Stimulated activated CD8-positive, alpha-beta memory T cell treated with anti-CD3 and anti-CD28 coated beads, Interleukin-4, amount 100 ng/mL, for 1 hour (primary cell): ENCODE data around the gene TNRC6C.

Source experiments
- DNase-seq, 2 donors: peaks; one replicate each; pipeline ENCODE4 v3.0.0-alpha.2; 2020; ENCODE audit warnings: low read depth in 2 of 2, low spot score in 1 of 2

Gene TNRC6C, protein sequence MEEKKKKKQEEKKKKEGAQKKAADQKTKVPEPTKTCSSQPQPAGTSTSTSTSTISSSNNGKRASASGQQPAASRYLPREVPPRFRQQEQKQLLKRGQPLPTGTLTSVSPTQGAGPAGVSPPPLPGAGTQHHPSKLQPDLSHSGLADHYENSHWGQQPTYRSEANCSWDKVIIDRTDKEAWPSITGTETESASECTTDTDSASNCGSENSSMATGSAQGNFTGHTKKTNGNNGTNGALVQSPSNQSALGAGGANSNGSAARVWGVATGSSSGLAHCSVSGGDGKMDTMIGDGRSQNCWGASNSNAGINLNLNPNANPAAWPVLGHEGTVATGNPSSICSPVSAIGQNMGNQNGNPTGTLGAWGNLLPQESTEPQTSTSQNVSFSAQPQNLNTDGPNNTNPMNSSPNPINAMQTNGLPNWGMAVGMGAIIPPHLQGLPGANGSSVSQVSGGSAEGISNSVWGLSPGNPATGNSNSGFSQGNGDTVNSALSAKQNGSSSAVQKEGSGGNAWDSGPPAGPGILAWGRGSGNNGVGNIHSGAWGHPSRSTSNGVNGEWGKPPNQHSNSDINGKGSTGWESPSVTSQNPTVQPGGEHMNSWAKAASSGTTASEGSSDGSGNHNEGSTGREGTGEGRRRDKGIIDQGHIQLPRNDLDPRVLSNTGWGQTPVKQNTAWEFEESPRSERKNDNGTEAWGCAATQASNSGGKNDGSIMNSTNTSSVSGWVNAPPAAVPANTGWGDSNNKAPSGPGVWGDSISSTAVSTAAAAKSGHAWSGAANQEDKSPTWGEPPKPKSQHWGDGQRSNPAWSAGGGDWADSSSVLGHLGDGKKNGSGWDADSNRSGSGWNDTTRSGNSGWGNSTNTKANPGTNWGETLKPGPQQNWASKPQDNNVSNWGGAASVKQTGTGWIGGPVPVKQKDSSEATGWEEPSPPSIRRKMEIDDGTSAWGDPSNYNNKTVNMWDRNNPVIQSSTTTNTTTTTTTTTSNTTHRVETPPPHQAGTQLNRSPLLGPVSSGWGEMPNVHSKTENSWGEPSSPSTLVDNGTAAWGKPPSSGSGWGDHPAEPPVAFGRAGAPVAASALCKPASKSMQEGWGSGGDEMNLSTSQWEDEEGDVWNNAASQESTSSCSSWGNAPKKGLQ (N-terminal part only)

DNA sequence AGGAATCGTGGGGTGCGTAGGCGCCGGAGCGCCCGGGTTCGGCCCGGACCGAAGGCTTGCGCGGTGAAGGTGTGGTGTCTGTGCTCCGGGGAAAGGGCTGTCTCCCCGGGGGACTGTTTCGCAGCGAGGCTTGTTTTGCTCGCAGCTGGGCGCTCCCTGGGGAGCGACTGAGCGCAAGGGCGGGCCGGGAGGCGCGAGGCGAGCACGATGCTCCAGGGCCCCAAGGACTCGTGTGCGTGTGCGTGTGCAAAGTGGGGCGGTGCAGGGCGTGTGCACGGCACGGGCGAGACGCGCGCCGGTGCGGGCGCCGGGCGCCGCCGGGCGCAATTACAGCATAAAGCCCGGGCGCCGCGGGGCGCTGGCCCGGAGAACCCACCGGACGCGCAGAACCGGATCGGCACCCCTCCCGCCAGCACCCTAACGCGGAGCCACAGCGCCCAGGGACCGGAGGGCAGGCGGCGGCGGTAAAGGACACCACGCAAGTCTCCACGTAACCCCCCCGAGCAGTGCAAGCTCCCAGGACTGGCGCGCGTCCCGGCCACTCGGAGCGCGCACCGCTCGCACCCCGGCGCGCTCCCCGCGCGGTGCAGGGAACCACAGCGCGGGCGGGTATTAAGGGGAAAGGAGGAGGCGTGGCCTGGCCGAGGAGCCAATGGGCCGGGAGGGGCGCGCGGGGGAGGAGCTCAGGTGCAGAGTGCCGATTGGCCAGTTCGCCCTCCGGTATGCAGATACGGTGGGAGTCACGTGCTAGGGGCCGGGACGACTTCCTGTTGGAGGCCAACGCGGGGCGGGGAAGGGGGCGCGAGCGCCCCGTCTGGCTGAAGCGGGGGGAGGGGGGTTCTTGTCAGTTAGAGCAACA lies at the start of gene TNRC6C:
TNRC6C (plus strand) TSS at position 847 of the 859 bp plus-strand sequence. CDS start 45,504 bp downstream, outside the sequence.
- peak; percentile 99 to 100 for DNase-seq

DNA sequence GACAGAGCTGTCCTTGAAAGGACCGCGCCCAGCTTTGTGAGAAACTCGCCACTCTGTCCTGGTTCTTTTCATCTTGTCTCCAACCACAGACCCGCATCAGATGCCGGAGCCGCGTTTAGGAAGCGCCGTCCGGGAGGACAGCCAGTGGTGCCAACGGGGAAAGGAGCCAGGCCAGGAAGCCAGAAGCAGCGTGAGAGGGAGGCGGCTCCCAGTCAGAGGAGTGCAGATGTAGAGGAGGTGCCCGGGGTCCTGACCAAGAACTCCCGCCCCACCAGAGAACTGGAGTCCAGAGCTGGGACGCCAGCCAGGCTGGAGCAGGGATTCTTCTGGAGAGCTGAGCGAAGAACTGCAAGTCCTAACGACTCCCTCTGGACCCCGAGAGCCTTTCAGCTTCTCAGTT lies 49.3 kb upstream of the TNRC6C start:
- no peak for DNase-seq

DNA sequence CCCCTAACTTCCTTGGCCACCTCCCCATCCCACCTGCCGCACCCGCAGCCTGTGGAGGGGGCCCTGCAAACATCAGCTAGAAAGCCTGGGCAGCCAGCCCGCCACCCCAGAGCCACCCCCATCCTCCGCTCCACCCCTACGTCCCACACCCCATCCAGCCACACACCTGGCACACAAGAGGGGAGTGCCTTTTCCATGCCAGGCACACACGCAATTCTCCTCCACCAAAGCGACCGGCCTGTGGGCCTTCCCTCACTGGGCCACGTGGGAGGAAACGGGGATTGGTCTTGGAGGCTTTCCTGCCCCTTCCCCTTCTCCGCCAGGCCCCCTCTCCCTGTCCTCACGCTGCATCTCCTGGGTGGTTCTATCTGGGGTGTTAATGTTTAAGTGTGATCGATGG lies 48.7 kb upstream of the TNRC6C start:
- no peak for DNase-seq

DNA sequence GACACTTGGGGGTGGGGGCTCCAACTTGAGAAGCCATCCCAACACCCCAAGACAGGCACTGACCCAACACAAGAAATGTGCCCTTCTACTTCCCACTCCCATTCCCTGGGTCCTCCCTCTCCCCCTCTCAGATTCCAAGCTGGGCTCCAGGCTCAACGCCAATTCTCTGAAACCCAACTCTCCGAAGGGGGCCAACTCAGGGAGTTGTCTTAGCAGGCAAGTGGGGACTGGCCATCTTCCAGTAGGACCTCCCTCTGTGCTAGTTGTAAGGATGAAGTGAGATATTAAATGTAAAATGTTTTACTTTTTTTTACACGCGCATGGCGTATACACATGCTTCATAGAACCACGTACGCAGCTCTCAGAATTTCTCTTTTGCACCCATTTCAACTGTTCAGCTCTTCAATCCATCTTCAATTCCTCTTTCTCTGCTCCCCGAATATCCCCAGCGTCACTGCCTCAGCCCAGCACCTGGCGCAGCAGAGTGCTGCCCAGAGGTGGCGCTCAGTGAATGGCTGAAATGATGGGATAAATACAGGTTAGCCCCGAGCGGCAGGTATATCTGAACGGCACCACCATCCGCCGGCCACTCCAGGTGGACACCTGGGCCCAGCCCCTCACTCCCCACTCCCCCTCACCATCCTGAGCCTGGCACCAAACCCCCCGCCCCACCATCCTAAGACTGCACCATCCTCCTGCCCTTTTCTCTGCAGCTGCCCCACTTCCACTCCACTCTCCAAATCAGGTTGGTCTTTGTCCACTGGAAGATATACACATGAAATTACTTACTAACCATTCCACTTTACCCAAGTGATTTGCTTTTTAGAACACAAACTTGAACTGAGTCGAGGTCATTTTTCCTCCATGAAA lies 43.9 kb upstream of the TNRC6C start:
- no peak for DNase-seq

DNA sequence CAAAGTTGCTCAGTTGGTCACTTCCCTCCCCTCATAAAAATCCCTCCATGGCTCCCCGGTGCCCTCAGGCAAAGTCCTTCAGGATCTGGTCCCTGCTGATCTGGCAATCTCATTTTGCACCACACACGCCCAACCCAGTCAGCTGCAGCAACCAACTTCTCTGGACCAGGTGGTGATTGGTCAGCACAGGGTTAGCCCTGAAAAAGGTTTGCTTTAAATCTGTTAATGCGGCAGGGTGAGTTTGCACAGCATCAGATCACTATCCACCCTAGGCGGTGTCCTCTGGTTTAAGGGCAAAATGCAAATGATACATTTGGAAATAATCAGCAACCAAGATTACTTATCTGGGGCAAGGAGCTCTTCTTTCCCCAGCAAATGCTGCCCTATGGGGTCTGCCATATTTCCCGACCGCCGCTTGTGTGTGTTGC lies 42.9 kb upstream of the TNRC6C start:
- no peak for DNase-seq

DNA sequence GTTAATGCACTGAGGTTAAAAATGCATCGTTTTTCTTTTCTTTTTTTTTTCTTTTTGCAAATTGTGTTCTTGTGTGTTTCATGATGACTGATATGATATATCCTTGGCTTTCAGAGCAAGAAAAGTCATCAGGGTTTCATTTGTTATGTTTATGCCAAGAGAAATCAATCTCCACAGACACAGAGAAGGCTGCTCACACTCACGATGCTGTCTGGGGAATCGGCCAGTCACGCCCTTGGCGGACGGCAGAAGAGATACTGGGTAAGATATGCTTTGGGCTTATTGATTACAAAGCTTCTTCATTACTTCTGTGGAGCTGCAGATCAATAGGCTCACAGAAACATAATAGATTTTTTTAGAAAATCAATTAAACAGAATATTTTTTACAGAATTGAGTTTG lies 42.2 kb upstream of the TNRC6C start:
- DNase-seq: no peak

DNA sequence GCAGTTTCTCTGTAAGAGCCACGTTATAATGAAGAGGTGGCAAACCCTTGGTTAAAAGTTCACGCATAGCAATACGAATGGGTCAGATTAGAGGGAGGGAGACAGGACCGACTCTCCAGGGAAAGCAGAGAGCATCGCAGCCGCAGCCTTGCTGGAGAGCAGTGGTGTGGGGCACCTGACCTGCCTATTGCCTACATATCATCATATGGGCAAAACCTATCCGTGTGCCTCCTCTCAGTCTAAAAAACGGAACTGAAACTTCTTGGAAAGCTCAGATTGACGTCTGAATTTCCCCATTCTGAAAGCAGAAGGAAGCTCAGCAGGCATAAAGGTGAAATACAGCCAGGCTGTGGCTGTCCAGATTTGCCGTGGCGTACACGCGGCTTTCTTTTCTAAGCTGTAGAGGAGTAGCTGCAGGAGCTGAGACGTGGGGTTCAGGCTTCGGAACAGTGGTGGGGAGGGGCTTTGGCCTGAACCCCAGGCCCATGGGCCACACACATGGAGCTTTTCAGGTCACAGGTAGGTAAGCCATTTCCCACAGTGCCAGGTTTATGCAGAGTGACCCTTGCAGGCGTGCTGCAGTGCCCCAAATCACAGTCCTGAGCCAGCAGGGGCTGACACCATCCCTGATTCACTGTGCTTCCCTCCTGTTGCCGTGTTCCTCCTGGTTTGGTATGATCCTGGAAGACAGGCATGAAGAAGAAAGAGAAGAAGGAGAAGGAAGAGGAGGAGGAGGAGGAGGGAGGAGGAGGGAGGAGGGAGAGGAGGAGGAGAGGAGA lies 41.6 kb upstream of the TNRC6C start:
- DNase-seq: no peak

DNA sequence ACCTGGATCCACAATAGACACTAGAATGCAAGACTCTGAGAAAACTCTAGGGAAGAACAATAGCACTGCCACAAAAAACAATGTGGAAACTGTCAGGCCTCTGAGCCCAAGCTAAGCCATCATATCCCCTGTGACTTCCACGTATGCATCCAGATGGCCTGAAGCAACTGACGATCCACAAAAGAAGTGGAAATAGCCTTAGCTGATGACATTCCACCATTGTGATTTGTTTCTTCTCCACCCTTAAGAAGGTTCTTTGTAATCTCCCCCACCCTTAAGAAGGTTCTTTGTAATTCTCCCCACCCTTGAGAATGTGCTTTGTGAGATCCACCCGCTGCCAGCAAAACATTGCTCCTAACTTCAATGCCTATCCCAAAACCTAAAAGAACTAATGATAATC lies 39.2 kb upstream of the TNRC6C start:
- no peak for DNase-seq

DNA sequence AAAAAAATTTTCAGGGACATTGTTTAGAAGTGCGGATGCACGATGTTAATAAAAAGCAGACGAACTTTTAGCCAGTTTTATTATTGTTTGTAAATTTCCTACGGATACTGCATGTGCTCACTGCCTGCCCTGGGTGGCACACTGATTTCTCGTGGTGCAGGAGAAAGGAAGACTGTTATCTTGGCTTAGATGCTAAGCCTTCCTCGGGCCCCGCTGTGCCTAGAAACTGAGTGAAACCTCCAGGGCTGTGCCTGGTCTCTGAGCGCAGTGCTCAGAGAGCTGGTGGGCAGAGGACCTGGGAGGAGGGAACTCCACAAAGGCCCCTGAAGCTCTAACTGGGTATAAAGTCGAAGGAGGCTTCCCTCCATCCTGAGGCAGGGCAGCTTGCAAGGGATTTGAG lies 35.4 kb upstream of the TNRC6C start:
- DNase-seq: no peak

DNA sequence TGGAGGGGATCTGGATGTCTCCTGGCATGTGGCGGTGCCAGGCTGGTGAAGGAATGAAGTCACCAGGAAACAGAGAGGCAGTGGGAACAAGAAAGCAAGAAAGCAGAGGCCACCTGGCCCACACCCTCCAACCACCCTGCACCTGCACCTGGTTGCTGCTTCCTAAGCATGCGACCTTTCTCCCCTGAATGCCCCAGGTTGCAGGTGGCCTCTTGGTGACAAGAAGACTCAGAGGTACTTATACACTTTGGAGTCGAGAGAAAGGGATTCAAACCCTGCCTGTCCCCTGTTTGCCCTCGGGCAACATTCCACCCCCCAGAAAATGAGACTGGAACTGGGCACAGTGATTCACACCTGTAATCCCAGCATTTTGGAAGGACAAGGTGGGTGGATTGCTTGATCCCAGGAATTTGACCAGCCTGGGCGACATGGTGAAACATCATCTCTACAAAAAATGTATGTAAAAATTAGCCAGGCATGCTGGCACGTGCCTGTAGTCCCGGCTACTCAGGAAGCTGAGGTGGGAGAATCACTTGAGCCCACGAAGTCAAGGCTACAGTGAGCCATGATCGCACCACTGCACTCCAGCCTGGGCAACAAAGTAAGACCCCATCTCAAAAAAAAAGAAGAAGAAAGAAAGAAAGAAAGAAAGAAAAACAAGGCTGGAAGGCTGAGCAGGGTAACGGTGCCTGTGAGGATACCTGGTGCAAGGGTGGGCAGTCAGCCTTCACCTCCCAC lies 34.6 kb upstream of the TNRC6C start:
- DNase-seq: no peak

DNA sequence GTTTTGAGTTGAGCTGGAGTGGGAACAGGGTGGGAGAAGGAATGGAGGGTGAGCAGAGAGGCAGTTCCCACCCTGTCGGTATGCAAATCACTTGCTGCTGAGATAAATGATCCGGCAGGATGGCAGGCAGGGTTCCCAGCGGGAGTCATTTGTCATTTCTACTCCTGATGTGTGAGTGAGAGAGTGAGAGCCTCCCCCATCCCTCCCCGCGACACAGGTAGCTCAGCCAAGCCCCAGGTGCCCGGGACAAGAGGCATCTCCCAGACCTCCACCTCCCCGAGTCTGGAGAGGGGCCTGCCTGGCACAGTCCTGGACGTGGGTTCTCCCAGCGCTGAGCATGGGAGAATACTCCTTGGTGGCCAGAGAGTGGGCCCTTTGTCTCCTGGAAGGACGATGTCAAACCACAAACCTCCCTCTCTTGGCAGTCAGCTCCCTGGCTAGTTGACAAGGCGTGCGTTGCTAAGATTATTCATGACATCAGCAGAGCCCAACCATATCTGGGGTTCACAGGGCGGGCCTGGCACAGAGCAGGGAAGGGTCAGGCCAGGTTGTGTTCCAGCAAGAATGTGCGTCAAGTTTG lies 33.7 kb upstream of the TNRC6C start:
- DNase-seq: no peak

DNA sequence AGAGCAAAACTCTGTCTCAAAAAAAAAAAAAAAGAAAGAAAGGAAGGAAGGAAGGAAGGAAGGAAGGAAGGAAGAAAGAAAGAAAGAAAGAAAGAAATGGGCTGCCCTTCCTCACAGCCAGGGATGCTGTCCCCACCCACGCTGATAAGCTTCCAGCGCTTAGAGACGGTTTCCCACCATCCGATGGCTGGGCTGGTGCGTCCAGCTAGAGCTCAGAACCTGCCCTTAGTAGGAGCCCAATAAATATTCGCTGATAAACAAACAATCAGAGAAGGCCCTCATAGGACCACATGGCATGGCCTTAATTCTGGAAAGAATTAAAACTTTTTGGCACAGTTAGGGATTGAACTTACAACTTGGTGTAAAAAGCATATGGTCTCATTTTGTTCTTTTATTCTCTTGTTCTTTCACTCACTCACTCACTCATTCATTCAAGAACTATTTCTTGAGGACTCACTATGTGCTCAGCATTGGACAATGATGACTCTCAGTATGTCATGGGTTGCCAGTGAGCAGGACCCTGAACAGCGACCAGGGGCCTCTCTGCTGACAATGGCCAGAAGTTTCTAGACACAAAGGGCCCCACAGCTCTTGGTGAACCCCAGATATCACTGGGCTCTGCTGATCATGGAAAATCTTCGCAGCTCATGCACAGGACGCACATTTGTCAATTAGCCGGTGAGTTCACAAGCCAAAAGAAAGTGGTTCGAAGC lies 32.5 kb upstream of the TNRC6C start:
- DNase-seq: no peak

DNA sequence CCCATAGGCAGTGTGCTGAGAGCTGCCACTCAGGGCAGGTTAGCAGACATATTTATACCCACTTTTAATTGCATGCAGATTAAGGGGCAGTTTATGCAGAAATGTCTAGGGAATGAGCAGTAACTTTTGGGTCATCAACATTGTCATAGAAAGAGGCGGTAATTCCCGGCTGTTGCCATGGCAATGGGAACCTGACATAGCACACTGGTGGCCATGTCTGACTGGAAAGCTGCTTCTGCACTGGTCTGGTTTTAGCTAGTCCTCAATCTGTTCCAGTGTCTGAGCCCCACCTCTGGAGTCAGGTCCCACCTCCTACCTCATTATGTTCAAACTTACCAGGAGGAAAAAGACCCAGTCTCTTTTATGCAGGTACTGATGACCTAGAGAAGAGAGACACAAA lies 31.5 kb upstream of the TNRC6C start:
- no peak for DNase-seq

DNA sequence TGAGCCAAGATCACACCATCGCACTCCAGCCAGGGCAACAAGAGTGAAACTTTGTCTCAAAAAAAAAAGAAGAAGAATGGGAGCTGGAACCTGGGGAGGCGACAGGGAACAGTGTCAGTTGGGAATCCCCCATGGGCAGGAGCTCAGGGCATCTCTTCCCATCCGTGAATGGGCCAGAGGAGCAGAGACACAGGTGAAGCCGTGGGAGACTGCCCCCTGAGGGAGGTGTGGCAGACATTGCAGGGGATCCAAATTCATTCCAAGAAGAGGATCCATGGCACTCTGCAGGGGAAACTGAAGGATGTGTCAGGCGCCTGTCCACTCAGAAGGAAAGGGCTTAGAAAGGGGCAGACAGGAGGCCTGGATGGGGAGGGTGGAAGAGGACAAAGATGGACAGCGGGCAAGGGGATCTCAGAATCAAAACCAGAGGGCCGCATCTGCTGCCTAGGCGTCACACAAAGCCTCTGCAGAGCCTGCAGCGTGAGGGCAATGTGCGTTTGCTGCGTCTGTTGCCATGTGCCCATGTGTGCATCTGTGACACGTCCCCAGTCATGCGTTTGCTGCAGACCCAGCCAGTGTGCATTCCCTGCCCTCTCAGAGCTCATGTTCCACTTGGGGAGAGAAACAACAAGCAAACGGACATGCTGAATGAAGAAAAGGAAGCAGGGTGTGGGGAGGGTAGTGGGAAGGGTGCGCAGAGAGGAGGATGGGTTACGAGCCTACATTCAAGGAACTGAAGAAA lies 30.6 kb upstream of the TNRC6C start:
- DNase-seq: no peak

DNA sequence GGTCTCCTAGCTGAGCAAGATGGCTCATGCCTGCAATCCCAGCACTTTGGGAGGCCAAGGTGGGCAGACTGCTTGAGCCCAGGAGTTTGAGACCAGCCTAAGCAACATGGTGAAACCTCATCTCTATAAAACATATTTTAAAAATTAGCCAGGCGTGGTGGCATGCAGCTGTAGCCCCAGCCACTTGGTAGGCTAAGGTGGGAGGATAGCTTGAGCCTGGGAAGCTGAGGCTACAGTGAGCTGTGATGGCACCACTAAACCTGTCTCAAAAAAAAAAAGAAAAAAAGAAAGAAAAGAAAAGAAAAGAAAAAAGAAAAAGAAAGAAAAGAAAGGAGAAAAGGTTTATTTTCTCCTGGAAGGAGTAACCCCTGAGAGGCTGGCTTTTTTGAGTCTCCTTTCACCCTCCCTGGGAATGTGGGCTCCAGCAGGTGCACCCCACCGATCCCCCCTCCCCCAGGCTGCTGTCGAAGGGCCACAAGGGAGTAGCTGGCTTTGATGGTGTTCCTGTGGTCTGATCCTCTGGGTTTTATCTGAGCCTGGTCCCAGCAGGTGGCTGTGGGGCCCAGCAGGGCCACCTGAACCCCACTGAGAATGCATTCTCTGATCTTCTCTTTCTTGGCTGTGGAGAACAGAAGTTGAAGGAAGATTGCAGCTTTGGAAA lies 29.9 kb upstream of the TNRC6C start:
- no peak for DNase-seq

DNA sequence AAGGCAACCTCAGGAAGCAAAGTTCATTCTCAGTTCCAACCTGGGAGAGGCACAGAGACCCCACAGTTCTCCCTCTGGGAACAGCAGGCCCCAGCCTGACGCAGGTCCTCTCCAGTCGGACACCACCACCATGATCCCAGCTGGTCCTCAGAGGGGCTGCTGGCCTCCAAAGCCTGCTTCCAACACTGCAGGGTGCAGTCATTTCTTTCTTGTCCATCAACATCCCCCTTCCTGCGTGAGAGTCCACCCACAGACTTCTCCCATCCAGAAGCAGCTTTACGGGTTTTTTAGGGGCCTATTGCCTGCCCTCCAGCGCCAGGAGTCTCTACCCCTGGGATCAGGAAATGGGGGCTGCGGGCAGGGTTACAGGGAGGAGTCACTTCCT lies 29.3 kb upstream of the TNRC6C start:
- no peak for DNase-seq
